ENCODE data around the gene ARMC8.

Gene ARMC8

DNA sequence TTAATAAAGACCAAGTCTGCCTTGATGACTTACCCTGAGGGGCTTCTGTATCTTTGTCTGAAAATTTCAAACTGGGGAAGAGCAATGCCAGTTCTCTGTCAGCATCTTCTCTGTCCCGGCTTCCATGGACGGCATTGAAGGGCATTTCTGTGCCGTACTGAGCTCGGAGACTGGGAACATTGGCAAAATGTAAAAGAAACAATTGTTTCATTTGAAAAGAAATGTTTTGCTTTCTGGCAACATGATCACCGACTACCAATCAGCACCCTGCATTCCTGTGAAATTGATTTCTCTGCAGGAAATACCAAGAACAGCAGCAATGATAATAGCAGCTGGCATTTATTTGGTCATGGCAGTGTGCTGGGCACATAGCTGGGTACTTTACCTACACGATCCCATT lies 116.4 kb downstream of the ARMC8 start:
- no peak for DNase-seq (ENCODE audit: low read depth, low spot score)

DNA sequence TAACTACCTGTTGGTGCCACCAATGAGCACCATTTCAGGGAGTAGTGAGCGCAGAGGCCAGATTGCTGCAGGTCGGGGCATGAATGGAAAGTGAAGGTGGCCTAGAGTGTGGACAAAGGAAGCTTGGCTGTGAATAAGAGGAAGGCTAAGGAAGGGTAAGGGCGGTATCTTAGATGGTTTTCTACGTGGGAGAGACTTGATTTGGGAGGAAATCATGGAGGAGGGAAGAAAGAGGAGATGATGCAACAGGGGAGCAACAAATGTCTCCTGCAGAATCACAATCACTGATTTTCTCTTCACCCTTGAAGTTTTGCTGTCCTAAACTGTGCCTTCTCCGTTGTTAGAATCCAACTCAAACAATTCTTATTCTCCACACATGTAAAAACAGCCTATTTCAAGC lies 120.8 kb downstream of the ARMC8 start:
- DNase-seq (ENCODE audit: low read depth, low spot score): no peak

DNA sequence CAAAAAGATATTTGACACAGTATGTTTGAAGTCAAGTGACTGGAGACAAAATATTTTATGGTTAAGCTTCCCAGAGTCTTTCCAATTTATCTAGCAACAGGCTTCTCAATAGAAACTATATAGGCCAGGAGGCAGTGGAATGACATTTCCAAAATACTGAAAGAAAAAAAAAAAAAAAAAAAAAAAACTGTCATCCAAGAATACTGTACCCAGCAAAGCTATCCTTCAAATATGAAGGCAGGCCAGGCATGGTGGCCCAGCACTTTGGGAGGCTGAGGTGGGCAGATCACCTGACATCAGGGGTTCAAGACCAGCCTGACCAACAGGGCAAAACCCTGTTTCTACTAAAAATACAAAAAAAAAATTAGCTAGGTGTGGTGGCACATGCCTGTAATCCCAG lies 121.7 kb downstream of the ARMC8 start:
- DNase-seq (ENCODE audit: low read depth, low spot score): no peak

DNA sequence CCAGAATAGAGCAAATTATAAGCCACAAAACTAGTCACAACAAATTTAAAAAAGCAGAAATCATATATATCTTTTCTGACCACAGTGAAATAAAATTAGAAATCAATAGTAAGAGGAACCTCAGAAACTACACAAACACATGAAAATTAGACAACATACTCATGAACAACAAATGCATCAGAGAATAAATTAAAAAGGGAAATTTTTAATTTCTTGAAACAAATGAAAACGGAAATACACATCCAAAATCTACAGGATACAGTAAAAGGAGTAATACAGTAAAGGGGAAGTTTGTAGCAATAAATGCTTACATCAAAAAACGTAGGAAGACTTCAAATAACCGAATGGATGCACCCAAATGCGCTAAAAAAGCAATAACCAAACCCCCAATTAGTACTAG lies 123.4 kb downstream of the ARMC8 start:
- DNase-seq (ENCODE audit: low read depth, low spot score): no peak

DNA sequence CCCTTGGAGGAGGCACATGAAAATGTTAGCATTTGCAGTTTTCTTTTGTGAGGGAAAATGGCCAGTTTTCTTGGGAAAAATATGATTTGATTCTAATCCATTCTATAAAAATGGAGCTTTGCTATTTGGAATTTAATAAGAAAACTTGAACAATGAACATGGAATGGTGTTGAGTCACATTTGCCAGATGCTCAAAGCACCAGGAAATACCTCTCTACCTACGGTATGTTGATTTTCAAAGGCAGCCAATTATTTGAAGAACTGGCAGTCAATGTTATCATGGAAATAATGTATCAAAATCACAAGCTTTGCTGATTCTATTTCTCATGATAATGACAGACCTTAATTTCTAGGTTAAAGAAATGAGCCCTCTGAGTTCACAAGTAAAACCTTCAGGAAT lies 127.7 kb downstream of the ARMC8 start:
- DNase-seq (ENCODE audit: low read depth, low spot score): peak; percentile 24

GRCh38 chr3:138317687-138318086 lies 130.6 kb downstream of the ARMC8 start:
- no peak for DNase-seq (ENCODE audit: low read depth, low spot score)

DNA sequence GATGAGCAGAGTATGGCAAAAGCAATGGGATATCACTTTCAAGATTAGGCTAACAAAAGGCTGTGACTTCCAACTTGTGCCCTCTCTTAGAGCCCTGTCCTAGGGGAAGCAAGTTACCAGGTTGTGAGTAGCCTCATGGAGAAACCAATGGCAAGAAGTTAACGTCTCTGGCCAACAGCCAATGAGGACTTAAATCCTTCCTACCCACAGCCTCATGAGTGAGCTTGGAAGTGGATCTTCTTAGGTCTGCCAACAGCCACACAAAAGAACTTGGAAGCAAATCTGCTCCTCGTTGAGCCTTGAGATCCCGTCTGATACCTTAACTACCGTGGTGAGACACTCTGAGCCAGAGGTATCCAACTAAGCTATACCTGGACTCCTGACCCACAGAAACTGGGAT lies 136.9 kb downstream of the ARMC8 start:
- DNase-seq (ENCODE audit: low read depth, low spot score): peak; percentile 28

DNA sequence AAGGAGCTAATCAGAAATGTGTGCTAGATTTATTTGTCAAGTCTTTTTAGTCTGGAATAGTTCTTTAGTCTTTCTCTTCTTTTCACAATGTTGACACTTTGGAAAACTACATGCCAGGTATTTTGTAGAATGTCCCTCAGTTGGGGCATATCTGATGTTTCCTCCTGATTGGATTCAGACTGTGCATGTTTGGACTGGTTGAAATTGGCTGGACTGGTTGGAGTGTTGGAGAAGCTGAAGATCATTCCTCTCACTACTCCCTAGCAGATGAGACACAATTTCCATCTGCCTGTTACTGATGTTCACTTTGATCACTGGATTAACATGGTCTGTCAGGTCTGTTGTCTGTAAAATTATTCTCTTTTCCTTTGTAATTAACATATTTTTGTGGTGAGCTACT lies 138.9 kb downstream of the ARMC8 start:
- DNase-seq (ENCODE audit: low read depth, low spot score): no peak

- no peak for DNase-seq (ENCODE audit: low read depth, low spot score)
Measured at GRCh38 chr3:138326866-138327595, 139.9 kb downstream of the ARMC8 start.

GRCh38 chr3:138327831-138328230 lies 140.7 kb downstream of the ARMC8 start:
- no peak for DNase-seq (ENCODE audit: low read depth, low spot score)

DNA sequence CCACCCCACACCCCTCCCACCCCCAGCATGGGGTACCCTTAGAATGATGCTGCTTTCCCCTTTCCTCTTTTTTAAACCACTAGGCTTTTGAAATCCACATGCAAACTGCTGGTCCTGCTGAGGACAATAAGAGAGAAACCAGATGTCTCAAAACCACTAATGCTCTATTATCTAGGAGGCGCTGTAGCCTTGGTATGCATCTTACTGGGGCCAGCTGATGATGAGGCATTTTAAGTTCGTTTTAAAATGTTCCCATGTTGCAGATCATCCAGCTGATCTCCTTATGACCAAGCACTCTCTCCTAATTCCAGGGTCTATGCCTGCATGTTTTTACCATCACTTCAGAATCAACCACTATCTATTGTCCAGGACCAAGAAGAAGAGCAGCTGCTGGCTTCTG lies 141.2 kb downstream of the ARMC8 start:
- DNase-seq (ENCODE audit: low read depth, low spot score): no peak

GRCh38 chr3:138329127-138329983 lies 142.3 kb downstream of the ARMC8 start, which contains the start of gene NME9:
Gene NME9 (minus strand): TSS chr3:138329851. CDS start chr3:138329335, 516 bp downstream.
- DNase-seq (ENCODE audit: low read depth, low spot score): peak; percentile 93

DNA sequence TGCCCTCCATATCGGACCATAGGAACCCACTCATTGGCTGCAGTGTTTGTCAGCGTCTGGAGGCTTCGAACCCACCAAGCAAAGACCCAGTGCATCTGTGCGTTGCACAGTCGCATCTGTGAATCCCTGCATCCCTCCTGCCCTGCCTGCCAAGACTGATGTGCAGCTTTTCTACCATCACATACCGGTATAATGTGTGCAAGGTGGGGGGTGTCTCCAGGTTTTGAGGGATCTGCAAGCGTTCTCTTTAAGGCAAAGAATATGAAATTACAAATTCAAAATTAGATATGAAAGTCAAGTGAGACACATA lies 142.8 kb downstream of the ARMC8 start:
- no peak for DNase-seq (ENCODE audit: low read depth, low spot score)

- peak; percentile 15 for DNase-seq (ENCODE audit: low read depth, low spot score)
Measured at GRCh38 chr3:138331143-138331894, 144.2 kb downstream of the ARMC8 start.

DNA sequence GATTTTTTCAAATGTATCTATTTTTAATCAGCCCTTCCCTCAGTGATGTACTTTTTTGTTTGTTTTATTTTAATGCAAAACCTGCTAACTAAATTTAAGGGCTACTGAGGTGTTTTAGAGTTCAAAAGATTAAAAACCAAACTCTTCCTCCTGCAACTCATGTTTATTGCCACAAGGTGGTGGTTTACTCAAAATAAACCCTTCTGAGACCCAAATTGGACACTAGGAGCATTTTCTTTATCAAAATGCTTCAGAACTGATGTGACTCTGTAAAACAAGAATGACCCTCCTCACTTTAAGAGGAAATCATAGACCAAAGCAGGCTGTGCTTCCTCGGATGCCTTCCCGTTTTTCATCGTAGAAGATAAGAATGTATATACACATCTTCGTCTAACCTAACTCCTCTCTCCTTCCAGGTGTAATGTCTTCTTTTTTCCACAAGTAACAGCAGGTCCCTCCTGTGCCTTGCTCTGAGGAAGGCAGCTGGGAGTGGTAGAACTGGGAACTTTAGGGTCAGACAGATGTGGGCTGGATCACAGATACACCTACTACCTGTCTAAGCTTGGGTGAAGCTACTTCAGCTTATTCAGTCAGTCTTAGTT lies 145.5 kb downstream of the ARMC8 start:
- peak; percentile 48 for DNase-seq (ENCODE audit: low read depth, low spot score)

DNA sequence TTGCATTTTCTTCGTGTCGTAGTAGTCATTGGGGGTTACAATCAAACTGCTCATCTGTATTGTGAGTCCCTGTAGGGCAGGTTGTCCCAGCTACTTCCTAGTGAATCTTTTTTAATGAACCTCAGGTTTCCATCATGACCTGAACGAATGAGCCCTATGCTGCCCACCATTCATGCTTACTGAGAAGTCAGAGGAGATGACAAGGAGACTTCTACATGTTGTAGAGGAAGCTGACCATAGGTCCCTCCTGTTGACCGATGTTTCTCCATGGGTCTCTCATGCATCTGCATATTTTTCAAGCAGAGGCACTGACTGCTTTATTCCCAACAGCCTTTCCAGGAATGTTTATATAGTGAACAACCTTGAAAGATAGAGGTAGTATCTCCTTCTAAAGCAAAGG lies 147.5 kb downstream of the ARMC8 start:
- no peak for DNase-seq (ENCODE audit: low read depth, low spot score)

GRCh38 chr3:138336454-138336999 lies 149.4 kb downstream of the ARMC8 start:
- no peak for DNase-seq (ENCODE audit: low read depth, low spot score)

- no peak for DNase-seq (ENCODE audit: low read depth, low spot score)
Measured at GRCh38 chr3:138338244-138338643, 151.1 kb downstream of the ARMC8 start.

DNA sequence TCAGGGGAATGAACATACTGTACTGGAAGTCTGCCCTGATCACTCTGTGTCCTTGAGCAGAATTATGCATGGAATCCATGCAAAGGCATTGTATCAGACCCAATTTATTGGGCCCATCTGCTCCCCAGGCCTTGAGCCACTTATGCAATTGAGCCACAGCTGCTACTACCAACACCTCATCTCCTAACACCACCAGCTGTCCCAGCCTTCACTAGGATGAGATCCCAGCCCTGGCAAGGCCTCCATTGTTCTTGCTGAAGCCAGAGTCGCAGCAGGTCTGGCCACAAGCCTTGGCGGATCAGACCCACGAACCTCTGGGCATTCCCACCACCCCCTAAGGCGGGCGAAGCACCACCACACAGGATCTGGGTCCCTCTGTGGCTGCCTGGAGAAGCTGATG lies 151.7 kb downstream of the ARMC8 start:
- no peak for DNase-seq (ENCODE audit: low read depth, low spot score)

DNA sequence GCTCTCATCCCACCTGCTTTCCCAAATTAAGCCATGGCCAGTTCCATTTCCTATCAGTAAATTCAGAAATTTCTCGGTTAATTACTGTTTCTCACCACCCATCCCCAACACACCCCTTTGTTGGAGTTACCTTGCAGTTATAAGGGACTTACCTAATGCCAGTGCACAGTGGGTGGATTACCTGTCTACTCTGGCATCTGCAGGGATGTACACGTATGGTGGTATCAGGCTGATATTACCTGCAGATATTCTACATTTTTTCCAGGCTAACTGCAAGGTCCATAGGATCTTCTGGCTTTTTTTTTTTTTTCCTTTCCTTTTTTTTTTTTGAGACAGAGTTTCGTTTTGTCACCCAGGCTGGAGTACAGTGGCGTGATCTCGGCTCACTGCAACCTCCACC lies 153.4 kb downstream of the ARMC8 start:
- no peak for DNase-seq (ENCODE audit: low read depth, low spot score)

- DNase-seq (ENCODE audit: low read depth, low spot score): no peak
Measured at GRCh38 chr3:138344754-138345153, 157.7 kb downstream of the ARMC8 start.

Data from astrocyte of the hippocampus (primary cell).